SU-DHL-6 (cell line): ENCODE data around the gene WNK1.

Experiments used
- CTCF ChIP-seq: fragments of 200-600 bp; sonication (generic); IDR thresholded peaks from one replicate; pipeline ENCODE4 v1.5.1; 2017; ENCODE audit warnings: antibody characterized with exemption, mild to moderate bottlenecking, low read length, moderate library complexity; ENCODE audit not compliant: insufficient read depth, poor library complexity, severe bottlenecking
- EZH2phosphoT487 ChIP-seq: fragments of 200-600 bp; sonication (generic), shearing (Covaris generic); conservative IDR thresholded peaks from 2 replicates; pipeline ENCODE4 v1.6.1; 2018; ENCODE audit warnings: mild to moderate bottlenecking, antibody characterized with exemption, low read length, moderate library complexity, mixed read lengths

DNA sequence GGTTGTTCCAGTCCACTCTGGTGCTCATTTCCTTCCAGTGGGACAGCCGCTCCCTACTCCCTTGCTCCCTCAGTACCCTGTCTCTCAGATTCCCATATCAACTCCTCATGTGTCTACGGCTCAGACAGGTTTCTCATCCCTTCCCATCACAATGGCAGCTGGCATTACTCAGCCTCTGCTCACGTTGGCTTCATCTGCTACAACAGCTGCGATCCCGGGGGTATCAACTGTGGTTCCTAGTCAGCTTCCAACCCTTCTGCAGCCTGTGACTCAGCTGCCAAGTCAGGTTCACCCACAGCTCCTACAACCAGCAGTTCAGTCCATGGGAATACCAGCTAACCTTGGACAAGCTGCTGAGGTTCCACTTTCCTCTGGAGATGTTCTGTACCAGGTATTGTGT is 127.3 kb downstream of the WNK1 start:
- TF ChIP-seq CTCF (no peak), EZH2phosphoT487 (no peak)
